Gastrocnemius medialis (tissue), 4 donors: ENCODE data around the gene MEF2B. TPM values are rescaled to one million over a fixed set of nuclear protein-coding genes. Genes with fewer than 3 reads are reported as not detected.

Experiments used
- ATAC-seq, 2 donors: fragments of 150-250 bp; one replicate each; pipeline ENCODE4 v1.9.1; 2016
- DNase-seq, 2 donors: peaks; one replicate each; pipeline ENCODE4 v3.0.0-alpha.2; 2019
- H3K27ac ChIP-seq, 4 donors: fragments of 200-600 bp; sonication (generic); 1 replicate in 1 of 4; 2 replicates in 3 of 4; pipeline ENCODE4 v1.5.1; 2016 to 2018; ENCODE audit warnings: mild to moderate bottlenecking in 2 of 4, moderate library complexity in 1 of 4
- H3K27me3 ChIP-seq, 3 donors: fragments of 200-600 bp; sonication (generic) in 2 of 3; 1 replicate in 1 of 3; 2 replicates in 2 of 3; pipeline versions ENCODE4 v1.5.1 to v1.6.0; 2016 to 2019; ENCODE audit warnings: mild to moderate bottlenecking in 1 of 3, moderate library complexity in 1 of 3
- H3K36me3 ChIP-seq, 2 donors: fragments of 200-600 bp; sonication (generic) in 1 of 2; one replicate each; pipeline ENCODE4 v1.5.1; 2017 to 2018
- H3K4me1 ChIP-seq, 2 donors: fragments of 200-600 bp; sonication (generic) in 1 of 2; one replicate each; pipeline ENCODE4 v1.5.1; 2016 to 2017; ENCODE audit warnings: mild to moderate bottlenecking in 2 of 2
- H3K4me3 ChIP-seq, 4 donors: fragments of 200-600 bp; sonication (generic) in 3 of 4; 1 replicate in 1 of 4; 2 replicates in 3 of 4; pipeline ENCODE4 v1.5.1; 2016 to 2019; ENCODE audit warnings: mild to moderate bottlenecking in 2 of 4
- H3K9me3 ChIP-seq, 3 donors: fragments of 200-600 bp; sonication (generic) in 2 of 3; 1 replicate in 1 of 3; 2 replicates in 2 of 3; pipeline ENCODE4 v1.5.1; 2016 to 2019
- POLR2A ChIP-seq, 2 donors: fragments of 450-650 bp; IDR thresholded peaks; one replicate each; pipeline ENCODE4 v1.6.1; 2017; ENCODE audit warnings: antibody characterized with exemption in 2 of 2, mild to moderate bottlenecking in 2 of 2, moderate library complexity in 2 of 2
- in situ Hi-C, 4 donors: fragments of 200-750 bp; cut with MboI; loops; one replicate each; pipeline versions ENCODE4 v1.15.0 to v1.8.0; 2017; ENCODE audit warnings: low sequenced_read_pairs in 4 of 4
- intact Hi-C: fragments of 100-400 bp; cut with DNase I; formaldehyde crosslinking; loops from one replicate; pipeline ENCODE4 v1.15.1; 2023; ENCODE audit warnings: low total_unique reads
- total RNA-seq, 4 donors: library from RNA; depleted of rRNA; stranded (reverse); fragments of >200 nt; gene quantifications; one replicate each; pipeline versions ENCODE4 v1.1.0 to v1.2.3, GENCODE V29; 2016
- TF ChIP-seq, protein P1 (sequence below), 5 experiments: fragments of 450-650 bp in 3 of 5; fragments of 200-600 bp in 2 of 5; sonication (generic) in 2 of 5; IDR thresholded peaks in 4 of 5; conservative IDR thresholded peaks in 1 of 5; 1 replicate in 4 of 5; 2 replicates in 1 of 5; pipeline ENCODE4 v1.5.1; 2016 to 2019; ENCODE audit warnings: antibody characterized with exemption in 5 of 5, mild to moderate bottlenecking in 3 of 5, moderate library complexity in 3 of 5

MEF2B gene
- total RNA-seq, 4 donors from 2014 or later = 0.68 to 1.6 TPM; not detected in 2

DNA sequence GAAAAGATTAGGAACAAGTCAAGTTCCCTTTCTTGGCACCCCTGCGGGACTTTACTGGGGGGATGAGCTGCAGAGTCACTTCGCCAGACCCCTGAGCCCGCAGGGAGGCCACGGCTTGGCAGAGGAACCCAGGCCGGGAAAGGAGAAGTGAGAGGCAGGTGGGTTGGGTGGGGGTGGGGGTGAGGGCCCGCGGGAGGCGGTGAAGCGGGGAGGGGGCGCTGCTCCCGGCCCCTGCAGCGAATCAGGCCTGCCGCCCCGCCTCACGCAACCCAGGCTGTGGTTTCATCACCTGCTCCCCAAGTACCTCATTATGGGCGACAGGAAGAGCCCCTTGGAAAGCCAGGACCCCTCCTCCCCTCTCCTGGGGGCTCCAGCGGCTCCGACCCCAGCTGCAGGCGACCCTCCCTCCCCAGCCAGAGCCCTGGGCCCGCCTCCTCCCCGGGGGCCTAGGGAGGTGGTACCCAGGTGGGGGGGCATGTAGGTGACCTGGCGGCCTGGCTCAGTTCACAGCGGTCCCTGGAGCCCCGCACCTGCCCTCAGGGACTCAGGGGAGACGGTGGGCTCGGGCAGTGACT, 9.5 kb downstream of the MEF2B start:
- H3K36me3 ChIP-seq = peaks cover 0 to 3% of the 10 kb centered on the region in 2 donors
- H3K4me3 ChIP-seq = no peak overlapping the region
- no peaks in the 10 kb centered on the region for H3K9me3 ChIP-seq
- TF ChIP-seq POLR2A (IDR thresholded peaks at IDR 0.05) = no peak
- TF ChIP-seq, protein P1, sequence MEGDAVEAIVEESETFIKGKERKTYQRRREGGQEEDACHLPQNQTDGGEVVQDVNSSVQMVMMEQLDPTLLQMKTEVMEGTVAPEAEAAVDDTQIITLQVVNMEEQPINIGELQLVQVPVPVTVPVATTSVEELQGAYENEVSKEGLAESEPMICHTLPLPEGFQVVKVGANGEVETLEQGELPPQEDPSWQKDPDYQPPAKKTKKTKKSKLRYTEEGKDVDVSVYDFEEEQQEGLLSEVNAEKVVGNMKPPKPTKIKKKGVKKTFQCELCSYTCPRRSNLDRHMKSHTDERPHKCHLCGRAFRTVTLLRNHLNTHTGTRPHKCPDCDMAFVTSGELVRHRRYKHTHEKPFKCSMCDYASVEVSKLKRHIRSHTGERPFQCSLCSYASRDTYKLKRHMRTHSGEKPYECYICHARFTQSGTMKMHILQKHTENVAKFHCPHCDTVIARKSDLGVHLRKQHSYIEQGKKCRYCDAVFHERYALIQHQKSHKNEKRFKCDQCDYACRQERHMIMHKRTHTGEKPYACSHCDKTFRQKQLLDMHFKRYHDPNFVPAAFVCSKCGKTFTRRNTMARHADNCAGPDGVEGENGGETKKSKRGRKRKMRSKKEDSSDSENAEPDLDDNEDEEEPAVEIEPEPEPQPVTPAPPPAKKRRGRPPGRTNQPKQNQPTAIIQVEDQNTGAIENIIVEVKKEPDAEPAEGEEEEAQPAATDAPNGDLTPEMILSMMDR (IDR thresholded peaks at IDR 0.05 in 4 of 5, conservative IDR thresholded peaks at IDR 0.05 in 1 of 5) = no peak
- intact Hi-C loops (no loop called here), in situ Hi-C loops (no loop called here)
- ATAC-seq = no peak
- no peaks in the 10 kb centered on the region for H3K27me3 ChIP-seq
- no peaks in the 10 kb centered on the region for H3K4me1 ChIP-seq
- H3K27ac ChIP-seq = no peak overlapping the region
- no peak for DNase-seq

DNA sequence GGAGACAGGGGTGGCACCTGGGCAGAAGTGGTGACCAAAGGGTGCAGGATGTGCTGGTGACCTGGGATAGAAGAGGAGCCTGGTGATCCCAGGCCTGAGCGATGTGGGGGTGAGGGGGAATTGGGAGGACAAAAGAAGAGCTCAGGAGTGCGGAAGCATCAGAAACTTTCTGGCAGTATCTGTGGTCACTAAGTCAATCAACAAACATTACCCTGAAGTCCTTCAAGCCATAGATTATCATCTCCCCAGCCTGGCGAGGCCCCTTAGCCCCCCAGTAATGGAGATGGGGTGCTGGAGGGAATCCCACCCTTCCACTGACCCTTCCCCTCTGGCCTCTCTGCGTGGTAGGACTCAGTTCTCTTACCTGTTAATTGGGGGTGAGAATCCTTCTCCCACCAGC, 10.5 kb downstream of the MEF2B start:
- ATAC-seq = no peak
- DNase-seq = no peak
- in situ Hi-C loops = no loop called here
- Histone ChIP-seq H3K4me3 (no peak overlapping the region), H3K36me3 (peaks cover 0 to 3% of the 10 kb centered on the region in 2 donors), H3K4me1 (no peaks in the 10 kb centered on the region), H3K27me3 (no peaks in the 10 kb centered on the region), H3K27ac (no peak overlapping the region), H3K9me3 (no peaks in the 10 kb centered on the region)
- TF ChIP-seq, protein P1 (IDR thresholded peaks at IDR 0.05 in 4 of 5, conservative IDR thresholded peaks at IDR 0.05 in 1 of 5) = no peak
- TF ChIP-seq POLR2A (IDR thresholded peaks at IDR 0.05) = no peak
- intact Hi-C loops = no loop called here

DNA sequence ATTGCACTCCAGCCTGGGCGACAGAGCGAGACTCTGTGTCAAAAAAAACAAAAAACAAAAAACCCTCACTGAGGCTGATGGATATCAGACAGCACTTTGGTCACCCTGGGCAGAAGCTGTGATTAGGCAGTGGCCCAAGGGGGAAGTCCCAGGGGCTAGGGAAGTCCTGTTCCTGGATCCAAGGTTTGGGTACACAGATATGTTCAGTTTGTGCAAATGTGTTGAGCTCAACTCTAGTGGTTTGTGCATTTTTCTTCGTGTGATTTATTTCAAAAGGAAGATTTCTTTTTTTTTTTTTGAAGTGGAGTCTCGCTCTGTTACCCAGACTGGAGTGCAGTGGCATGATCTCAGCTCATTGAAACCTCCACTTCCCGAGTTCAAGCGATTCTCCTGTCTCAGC, 12.3 kb downstream of the MEF2B start:
- DNase-seq = no peak
- TF ChIP-seq, protein P1 (IDR thresholded peaks at IDR 0.05 in 4 of 5, conservative IDR thresholded peaks at IDR 0.05 in 1 of 5) = no peak
- TF ChIP-seq POLR2A (IDR thresholded peaks at IDR 0.05) = no peak
- Histone ChIP-seq H3K27ac (no peak overlapping the region), H3K4me3 (no peak overlapping the region), H3K4me1 (no peaks in the 10 kb centered on the region), H3K27me3 (no peaks in the 10 kb centered on the region), H3K36me3 (peaks cover 0 to 3% of the 10 kb centered on the region in 2 donors), H3K9me3 (no peaks in the 10 kb centered on the region)
- intact Hi-C loops (no loop called here), in situ Hi-C loops (no loop called here)
- no peak for ATAC-seq

DNA sequence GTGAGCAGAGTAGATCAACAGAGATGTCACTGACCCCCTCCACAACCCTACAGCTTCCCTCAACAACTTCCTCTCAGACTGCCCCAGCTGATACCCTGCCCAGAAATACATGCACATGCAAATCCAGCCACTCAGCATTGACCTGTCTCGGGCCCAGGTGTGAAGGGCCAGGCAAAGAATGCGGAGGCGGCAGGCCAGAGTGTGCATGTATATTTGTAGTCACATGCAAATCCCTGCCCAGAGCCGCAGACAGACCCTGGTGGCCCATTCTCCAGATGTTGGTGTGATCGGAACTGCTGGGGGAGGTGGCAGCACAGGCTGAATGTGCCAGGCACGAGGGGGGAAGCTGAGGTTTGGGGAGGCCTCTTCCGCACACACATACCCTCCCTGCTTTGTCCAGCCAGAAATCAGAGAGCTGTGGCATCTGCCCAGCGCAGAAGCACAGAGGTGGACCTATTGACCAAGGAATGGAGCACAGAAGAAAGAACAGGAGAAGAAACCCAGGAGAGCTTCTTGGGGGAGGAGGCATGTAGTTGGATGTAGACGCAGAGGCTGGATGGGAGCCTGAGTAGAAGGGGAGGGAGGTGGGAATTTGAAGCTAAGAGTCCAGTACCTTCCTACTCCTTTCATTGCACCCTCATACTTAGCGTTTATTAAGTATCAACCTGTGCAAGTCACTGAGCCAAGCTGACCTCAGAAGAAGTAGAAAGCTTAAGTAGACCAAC, 14.4 kb downstream of the MEF2B start:
- Histone ChIP-seq H3K36me3 (peaks cover 0 to 3% of the 10 kb centered on the region in 2 donors), H3K4me1 (no peaks in the 10 kb centered on the region), H3K9me3 (no peaks in the 10 kb centered on the region), H3K4me3 (no peak overlapping the region), H3K27ac (no peak overlapping the region), H3K27me3 (no peaks in the 10 kb centered on the region)
- intact Hi-C loops = no loop called here
- TF ChIP-seq, protein P1 (IDR thresholded peaks at IDR 0.05 in 4 of 5, conservative IDR thresholded peaks at IDR 0.05 in 1 of 5) = no peak
- no peak for TF ChIP-seq POLR2A (IDR thresholded peaks at IDR 0.05)
- in situ Hi-C loops = no loop called here
- DNase-seq (no peak), ATAC-seq (no peak)
